Measurements from ENCODE around the gene CYP3A4. TPM values are rescaled to one million over a fixed set of nuclear protein-coding genes. Genes with fewer than 3 reads are reported as not detected.
A peak's percentile ranks its signal among the peaks of the same experiment; 100 is the strongest.

Gene CYP3A4
- total and polyA plus RNA-seq, 2 donors (not counting 1 experiment from before 2014, with no cell fraction given), result 0.17 TPM; not detected in 1

- no peak overlapping the region for H3K4me2 ChIP-seq (ENCODE audit: extremely low read depth, insufficient read depth, low read length)
- H2AFZ ChIP-seq (ENCODE audit: low read length), result no peak overlapping the region
- no peak overlapping the region for H3K4me3 ChIP-seq (replicated peaks in 1 of 4; ENCODE audit: control extremely low read depth in 1 of 4, insufficient read depth in 1 of 4, low read depth in 3 of 4, low read length in 4 of 4)
- peak in 1 of 2 donors; percentile 21 for DNase-seq (ENCODE audit: low read depth in 2 of 2)
- H4K20me1 ChIP-seq (ENCODE audit: control insufficient read depth, extremely low read depth, insufficient read depth, low read length), result no peaks in the 10 kb centered on the region
- no peak for TF ChIP-seq EZH2 (IDR thresholded peaks at IDR 0.05; ENCODE audit: low read length, missing control alignments)
- no peak for TF ChIP-seq CTCF (conservative IDR thresholded peaks at IDR 0.05 in 1 of 2, IDR thresholded peaks at IDR 0.05 in 1 of 2; ENCODE audit: low read depth in 1 of 2, low read length in 2 of 2)
- no peaks in the 10 kb centered on the region for H3K9me3 ChIP-seq (ENCODE audit: control insufficient read depth, insufficient read depth, low read depth, low read length)
- H3K9ac ChIP-seq (ENCODE audit: insufficient read depth, low read length), result no peak overlapping the region
- no peaks in the 10 kb centered on the region for H3K36me3 ChIP-seq (ENCODE audit: control insufficient read depth, insufficient read depth, low read length)
- no peaks in the 10 kb centered on the region for H3K79me2 ChIP-seq (ENCODE audit: control insufficient read depth, insufficient read depth, low read length)
- no peak overlapping the region for H3K27ac ChIP-seq (ENCODE audit: insufficient read depth, low read length)
- H3K4me1 ChIP-seq (ENCODE audit: control insufficient read depth, extremely low read depth, insufficient read depth, low read length), result no peaks in the 10 kb centered on the region
- no peaks in the 10 kb centered on the region for H3K27me3 ChIP-seq (ENCODE audit: control insufficient read depth, insufficient read depth, low read length)
Observed at GRCh38 chr7:99791021-99791420, 7.0 kb upstream of the CYP3A4 start.

GRCh38 chr7:99790407-99790806 lies 6.4 kb upstream of the CYP3A4 start:
- Histone ChIP-seq H2AFZ (ENCODE audit: low read length) (no peak overlapping the region), H4K20me1 (ENCODE audit: control insufficient read depth, extremely low read depth, insufficient read depth, low read length) (no peaks in the 10 kb centered on the region), H3K36me3 (ENCODE audit: control insufficient read depth, insufficient read depth, low read length) (no peaks in the 10 kb centered on the region), H3K27me3 (ENCODE audit: control insufficient read depth, insufficient read depth, low read length) (no peaks in the 10 kb centered on the region), H3K4me1 (ENCODE audit: control insufficient read depth, extremely low read depth, insufficient read depth, low read length) (no peaks in the 10 kb centered on the region), H3K4me2 (ENCODE audit: extremely low read depth, insufficient read depth, low read length) (no peak overlapping the region), H3K27ac (ENCODE audit: insufficient read depth, low read length) (no peak overlapping the region), H3K79me2 (ENCODE audit: control insufficient read depth, insufficient read depth, low read length) (no peaks in the 10 kb centered on the region), H3K9ac (ENCODE audit: insufficient read depth, low read length) (no peak overlapping the region), H3K4me3 (replicated peaks in 1 of 4; ENCODE audit: control extremely low read depth in 1 of 4, insufficient read depth in 1 of 4, low read depth in 3 of 4, low read length in 4 of 4) (no peak overlapping the region), H3K9me3 (ENCODE audit: control insufficient read depth, insufficient read depth, low read depth, low read length) (no peaks in the 10 kb centered on the region)
- no peak for DNase-seq (ENCODE audit: low read depth in 2 of 2)
- TF ChIP-seq CTCF (conservative IDR thresholded peaks at IDR 0.05 in 1 of 2, IDR thresholded peaks at IDR 0.05 in 1 of 2; ENCODE audit: low read depth in 1 of 2, low read length in 2 of 2) (no peak), EZH2 (IDR thresholded peaks at IDR 0.05; ENCODE audit: low read length, missing control alignments) (no peak)

- no peak for DNase-seq (ENCODE audit: low read depth in 2 of 2)
- TF ChIP-seq EZH2 (IDR thresholded peaks at IDR 0.05; ENCODE audit: low read length, missing control alignments) (no peak), CTCF (conservative IDR thresholded peaks at IDR 0.05 in 1 of 2, IDR thresholded peaks at IDR 0.05 in 1 of 2; ENCODE audit: low read depth in 1 of 2, low read length in 2 of 2) (no peak)
Observed at GRCh38 chr7:99789441-99790070, 5.6 kb upstream of the CYP3A4 start.

More at GRCh38 chr7:99789441-99790070, 5.6 kb upstream of the CYP3A4 start:
- Histone ChIP-seq H3K79me2 (ENCODE audit: control insufficient read depth, insufficient read depth, low read length) (no peaks in the 10 kb centered on the region), H3K27ac (ENCODE audit: insufficient read depth, low read length) (no peak overlapping the region), H2AFZ (ENCODE audit: low read length) (no peak overlapping the region), H3K9ac (ENCODE audit: insufficient read depth, low read length) (no peak overlapping the region), H3K4me2 (ENCODE audit: extremely low read depth, insufficient read depth, low read length) (no peak overlapping the region), H4K20me1 (ENCODE audit: control insufficient read depth, extremely low read depth, insufficient read depth, low read length) (no peaks in the 10 kb centered on the region), H3K36me3 (ENCODE audit: control insufficient read depth, insufficient read depth, low read length) (no peaks in the 10 kb centered on the region), H3K27me3 (ENCODE audit: control insufficient read depth, insufficient read depth, low read length) (no peaks in the 10 kb centered on the region), H3K9me3 (ENCODE audit: control insufficient read depth, insufficient read depth, low read depth, low read length) (no peaks in the 10 kb centered on the region), H3K4me3 (replicated peaks in 1 of 4; ENCODE audit: control extremely low read depth in 1 of 4, insufficient read depth in 1 of 4, low read depth in 3 of 4, low read length in 4 of 4) (no peak overlapping the region), H3K4me1 (ENCODE audit: control insufficient read depth, extremely low read depth, insufficient read depth, low read length) (no peaks in the 10 kb centered on the region)
